Head of caudate nucleus (tissue), 42 donors: Measurements from ENCODE around the gene MTFR2.
"Not testable (repeated sequence)": the region's sequence is repeated elsewhere in the genome, so short reads cannot be mapped to it uniquely, and the experiment has no call there.

ENCODE experiments used
- DNase-seq, 42 donors: peaks; one replicate each; pipeline versions ENCODE4 v3.0.0 to v3.0.0-alpha.2; 2020 to 2021; ENCODE audit warnings: mixed read lengths in 7 of 42
- intact Hi-C: fragments of 100-400 bp; cut with DNase I; formaldehyde crosslinking; loops from one replicate; pipeline ENCODE4 v1.15.0; 2022

Gene MTFR2

DNA sequence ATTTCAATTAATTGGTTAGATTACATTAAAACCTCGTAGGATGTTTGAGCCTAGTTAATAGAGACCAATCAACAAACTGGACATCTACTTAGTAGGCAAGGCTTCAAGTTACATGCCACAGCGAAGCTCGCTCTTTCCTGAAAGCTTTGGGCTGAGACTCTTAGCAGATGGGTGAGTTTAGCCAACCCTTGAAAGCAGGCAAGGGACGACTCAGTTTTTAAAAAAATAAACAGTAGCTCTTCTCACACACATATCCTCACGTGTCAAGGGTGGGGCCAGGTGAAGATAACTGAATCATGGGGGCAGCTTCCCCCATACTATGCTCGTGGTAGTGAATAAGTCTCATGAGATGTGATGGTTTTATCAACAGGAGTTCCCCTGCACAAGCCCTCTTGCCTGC is 775 bp downstream of the MTFR2 start:
- DNase-seq = no peak
- intact Hi-C loops = no loop called here

DNA sequence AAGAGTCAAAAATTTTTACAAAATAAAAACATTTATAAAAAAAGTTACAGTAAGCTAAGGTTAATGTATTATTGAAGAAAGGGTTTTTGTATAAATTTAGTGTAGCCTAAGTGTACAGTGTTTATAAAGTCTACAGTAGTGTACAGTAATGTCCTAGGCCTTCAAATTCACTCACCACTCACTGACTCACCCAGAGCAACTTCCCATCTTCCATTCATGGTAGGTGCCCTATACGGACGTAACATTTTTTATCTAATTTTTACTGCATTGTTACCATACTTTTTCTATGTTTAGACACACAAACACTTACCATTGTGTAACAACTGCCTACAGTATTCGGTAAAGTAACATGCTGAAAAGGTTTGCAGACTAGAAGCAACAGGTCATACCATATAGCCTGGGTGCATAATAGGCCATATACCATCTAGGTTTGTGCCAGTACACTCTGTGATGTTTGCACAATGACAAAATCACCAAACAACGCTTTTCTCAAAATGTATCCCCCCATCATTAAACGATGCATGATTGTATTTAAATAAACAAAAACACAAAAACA is 6.0 kb downstream of the MTFR2 start:
- intact Hi-C loops = no loop called here
- DNase-seq = no peak

DNA sequence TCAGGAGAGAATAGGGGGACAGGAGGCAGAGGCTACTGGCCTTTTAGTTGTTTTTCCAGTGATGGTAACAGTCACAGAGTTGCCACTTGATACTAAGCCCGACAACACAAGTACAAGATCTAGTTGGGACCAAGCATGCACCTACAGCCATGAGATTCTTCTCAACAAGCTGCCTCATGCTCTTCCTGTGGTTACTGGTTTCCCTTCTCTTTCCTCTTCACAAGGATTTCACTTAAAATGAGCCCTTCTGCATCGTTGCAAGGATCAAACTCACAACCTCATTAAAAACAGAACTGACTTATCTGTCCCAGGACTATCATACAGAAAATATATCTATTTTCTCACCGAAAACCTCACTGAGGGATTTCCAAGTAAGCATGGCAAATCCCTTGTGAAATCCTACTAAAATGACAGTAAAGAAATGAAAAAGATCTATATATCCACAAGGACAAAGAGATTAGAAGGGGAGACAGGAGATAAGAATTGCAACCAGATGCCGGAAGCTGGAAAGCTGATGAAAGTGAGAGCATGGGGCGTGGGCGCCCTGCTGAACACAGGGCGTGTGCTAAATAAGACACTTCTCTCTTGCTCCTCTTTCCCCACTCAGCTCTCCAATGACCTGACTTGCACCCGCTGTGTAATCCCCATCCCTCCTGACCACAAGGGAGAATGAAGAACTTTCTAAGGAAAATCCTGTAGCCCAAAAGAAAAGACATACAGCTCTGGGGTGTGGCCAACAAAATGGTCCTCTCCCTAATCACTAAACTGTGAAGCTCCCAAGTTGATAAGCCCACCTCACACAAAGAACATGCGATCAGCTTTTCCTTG is 13.4 kb downstream of the MTFR2 start:
- intact Hi-C loops = no loop called here
- no peak for DNase-seq

DNA sequence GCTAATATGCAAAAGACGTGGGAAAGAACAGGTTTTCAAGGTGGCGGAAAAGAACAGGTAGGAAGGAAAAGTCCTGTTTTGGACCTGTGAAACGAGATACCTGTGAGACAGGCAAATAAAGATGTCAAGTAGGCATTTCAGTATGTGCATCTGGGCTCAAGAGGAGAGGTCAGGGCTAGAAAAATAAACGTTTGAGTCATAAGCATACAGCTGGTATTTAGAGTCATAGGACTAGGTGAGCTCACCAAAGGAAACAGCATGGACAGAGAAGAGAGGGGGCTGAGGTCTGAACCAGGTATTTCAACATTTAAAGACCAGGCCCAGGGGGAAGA is 14.9 kb downstream of the MTFR2 start:
- no peak for DNase-seq
- intact Hi-C loops = no loop called here

DNA sequence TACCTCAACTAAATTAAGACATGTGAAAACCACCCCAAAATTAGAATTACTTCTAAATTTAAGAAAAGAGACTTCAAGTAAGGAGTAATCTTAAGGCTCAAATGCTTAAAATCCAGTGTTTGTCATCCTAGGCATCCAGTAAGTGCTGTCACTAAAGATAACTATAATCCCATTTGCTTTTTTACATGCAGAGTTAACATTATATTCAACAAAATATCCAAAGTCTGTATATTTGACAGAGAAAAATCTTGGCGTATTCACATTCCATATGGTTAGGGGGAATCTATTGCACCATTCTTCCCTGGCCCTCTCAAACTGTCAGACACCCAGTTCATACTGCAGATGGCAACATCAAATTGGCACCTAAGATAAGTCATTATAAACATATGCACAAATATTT is 17.4 kb downstream of the MTFR2 start:
- intact Hi-C loops = no loop called here
- DNase-seq = no peak

DNA sequence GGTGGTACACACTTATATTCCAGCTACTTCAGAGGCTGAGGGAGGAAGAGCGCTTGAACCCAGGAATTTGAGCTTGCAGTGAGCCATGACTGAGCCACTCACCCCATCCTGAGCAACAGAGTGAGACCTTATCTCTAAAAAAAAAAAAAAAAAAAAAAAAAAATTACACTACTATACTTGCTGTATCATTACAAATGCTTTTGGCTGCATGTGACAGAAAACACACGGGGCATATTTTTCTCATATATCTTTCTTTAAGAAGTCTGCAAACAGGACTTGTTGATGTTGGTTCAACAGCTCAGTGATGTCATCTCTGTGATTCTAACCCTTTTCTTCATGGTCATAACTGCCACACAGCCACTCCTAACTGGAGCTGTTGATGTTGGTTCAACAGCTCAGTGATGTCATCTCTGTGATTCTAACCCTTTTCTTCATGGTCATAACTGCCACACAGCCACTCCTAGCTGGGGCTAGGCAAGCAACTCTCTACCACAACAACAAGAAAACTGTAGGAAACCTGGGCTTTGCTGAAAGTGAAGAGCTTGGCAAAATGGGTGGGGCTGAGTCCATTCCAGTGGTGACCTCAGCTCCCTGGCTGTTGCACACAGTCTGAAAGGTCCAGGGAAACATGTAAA is 19.8 kb downstream of the MTFR2 start:
- intact Hi-C loops = no loop called here
- no peak for DNase-seq

DNA sequence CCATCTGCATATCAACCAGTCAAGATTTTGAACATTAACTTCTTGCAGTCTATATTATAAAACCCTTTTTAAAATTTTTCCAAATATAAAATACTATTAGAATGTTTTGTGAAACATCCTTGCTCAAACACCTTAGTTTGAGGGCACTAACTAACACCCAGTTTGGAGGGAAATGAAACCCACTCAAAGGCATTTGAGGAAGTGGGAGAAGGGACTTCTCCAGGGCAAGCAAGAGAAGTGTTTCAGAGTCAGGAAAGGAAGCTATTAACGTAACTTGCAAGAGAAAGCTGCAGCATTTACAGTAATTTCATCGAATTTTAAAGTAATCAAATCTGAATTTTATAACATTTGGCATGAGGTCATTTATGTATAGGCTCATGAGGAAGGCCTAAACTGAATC is 21.3 kb downstream of the MTFR2 start:
- no peak for DNase-seq
- intact Hi-C loops = loop anchor here (10.0 kb wide), 2 partner anchors 694 to 734 kb away; partner anchors contain the start of gene AHI1

DNA sequence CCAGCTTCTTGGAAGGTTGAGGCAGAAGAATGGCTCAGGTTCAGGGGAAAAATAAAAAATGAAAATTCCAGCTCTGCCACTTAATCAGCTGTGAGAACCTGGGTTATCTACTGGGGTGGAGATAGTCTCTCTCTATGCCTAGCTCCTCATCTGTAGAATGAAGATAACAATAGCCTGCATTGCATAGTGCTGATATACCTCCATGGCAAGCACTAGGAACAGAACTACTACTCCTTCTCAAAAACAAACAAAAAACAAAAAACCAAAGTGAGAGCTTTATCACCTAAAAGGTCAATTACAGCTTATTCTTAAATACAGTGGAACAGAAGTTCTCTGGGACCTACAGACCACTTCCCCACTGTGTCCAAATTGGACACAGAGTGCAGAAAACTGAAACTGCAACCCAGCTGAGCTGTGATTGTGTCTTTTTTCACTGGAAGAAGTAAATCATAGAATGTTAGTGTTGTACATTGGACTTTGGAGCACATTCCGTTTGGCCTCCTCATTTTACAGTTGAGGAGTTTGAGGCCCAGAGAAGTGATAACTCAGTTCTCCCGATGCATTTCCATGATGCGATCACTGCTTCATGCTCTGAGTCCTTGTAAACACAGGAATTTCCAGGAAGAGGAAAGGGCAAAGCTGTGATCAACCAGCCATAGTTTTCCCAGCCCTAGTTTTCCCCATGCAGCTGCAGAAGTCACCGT is 23.3 kb downstream of the MTFR2 start:
- no peak for DNase-seq
- intact Hi-C loops = loop anchor here (10.0 kb wide), 2 partner anchors 692 to 732 kb away; partner anchors contain the start of gene AHI1

DNA sequence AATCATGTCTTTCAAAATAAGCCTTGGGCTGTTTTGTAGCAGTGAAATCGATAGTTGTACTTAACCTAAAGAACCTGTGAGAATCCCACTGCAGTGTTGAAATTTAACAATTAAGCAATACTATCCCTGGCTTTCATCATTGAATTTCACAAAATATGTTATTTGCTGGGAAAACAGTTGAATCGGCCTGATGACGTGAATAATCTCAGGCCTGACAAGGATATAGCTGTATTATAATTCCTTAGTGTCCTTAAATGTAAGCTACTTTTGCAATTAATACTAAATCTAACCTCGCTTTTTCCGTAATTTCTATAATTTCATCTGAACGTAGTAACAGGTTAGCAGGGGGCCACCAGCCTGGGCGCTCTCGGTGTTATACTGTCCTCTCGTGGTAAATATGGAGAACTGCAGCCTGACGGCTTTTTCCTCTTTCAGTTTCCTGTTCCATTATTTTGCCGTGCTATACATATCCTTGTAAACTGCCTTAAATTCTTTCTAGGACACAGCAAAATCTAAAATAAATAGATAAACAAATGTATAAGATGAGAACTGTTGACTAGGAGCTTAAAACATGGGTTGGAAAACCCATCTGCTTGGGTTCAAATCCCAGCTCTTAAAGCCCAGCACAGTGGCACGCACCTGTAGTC is 24.0 kb downstream of the MTFR2 start:
- peak; percentile 23 to 86 (median 58) for DNase-seq
- intact Hi-C loops = loop anchor here (10.0 kb wide), 2 partner anchors 691 to 731 kb away; partner anchors contain the start of gene AHI1

DNA sequence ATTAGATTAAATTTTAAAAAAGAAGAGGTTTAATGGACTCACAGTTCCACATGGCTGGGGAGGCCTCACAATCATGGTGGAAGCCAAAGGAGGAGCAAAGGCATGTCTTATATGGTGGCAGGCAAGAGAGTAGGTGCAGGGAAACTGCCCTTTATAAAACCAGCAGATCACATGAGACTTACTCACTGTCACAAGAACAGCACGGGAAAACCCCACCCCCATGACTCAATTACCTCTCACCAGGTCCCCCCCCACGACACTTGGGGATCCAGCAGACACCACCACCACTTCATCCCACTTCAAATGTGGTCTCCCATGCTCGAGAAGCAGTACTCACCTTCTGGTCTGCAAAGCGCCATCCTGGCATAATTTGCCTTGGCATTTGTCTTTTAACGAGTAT is 24.6 kb downstream of the MTFR2 start:
- DNase-seq = no peak
- intact Hi-C loops = loop anchor here (10.0 kb wide), 2 partner anchors 691 to 731 kb away; partner anchors contain the start of gene AHI1

DNA sequence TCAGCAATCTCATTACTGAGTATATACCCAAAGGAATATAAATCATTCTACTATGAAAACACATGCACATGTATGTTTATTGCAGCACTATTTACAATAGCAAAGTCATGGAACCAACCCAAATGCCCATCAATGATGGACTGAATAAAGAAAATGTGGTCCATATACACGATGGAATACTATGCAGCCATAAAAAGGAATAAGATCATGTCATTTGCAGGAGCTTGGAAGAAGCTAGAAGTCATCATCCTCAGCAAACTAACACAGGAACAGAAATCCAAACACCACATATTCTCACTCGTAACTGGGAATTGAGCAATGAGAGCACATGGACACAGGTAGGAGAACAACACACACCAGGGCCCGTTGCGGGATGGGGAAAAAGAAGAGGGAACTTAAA is 25.1 kb downstream of the MTFR2 start:
- not testable (repeated sequence) for DNase-seq
- intact Hi-C loops = loop anchor here (10.0 kb wide), 2 partner anchors 690 to 730 kb away; partner anchors contain the start of gene AHI1

DNA sequence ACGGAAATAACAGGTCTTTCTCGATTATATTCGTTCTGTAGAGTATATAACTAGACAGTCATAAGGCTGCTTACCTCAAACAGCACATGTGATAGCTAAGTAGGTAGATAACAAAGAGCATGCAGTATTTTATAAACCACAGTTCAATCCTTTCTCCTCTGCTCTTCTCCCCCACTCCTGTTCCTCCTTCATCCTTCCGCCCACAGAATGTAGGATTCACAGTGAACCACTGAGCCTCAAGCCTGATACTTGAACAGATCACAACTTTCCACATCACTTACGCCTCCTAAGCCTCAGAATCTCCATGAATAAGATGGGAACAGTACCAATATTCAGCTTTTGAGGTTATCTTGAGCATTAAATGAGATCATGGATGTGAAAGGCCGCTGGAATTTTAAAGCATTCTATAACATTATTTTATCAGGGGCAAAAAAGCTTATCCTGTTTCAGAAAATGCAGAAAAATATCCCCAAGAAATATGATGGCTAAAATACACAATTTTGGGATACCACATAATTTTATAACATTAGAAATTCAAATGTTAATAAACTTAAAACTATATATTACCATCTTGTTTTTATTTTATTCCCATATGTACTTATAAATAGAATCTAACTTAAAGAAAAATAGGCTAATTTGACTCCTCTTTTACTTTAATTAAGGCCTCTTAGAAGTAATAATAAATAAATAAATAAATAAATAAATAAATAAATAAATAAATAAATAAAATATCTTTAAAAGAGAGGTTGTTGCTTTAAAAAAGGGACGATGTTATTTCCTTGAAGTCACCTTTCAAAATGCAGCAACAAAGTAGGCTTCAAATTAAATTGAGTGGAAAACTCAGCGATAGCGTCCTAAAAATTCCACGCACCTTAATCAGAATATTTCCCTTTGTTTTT is 33.4 kb downstream of the MTFR2 start:
- peak in 8 of 42 donors; percentile 10 to 62 (median 28) for DNase-seq
- intact Hi-C loops = no loop called here

DNA sequence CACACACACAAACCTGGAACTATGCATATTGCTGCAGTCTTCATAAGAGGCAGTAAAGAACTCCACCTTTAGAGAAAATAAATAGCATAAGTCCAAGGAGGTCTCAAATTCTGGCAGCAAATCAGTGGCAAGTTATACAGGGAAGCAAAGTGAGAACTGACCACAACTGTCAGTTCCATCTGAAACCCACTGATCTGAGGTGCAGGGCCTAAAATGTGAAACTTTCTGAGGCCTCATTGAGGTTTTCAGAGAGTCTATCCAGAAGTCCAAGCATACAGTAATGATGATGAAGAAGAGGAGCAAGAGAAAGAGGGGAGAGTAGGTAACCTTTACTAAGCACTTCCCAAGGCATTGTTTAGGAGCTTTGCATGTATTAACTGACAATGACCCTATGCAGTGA is 36.3 kb downstream of the MTFR2 start:
- no peak for DNase-seq
- intact Hi-C loops = no loop called here

DNA sequence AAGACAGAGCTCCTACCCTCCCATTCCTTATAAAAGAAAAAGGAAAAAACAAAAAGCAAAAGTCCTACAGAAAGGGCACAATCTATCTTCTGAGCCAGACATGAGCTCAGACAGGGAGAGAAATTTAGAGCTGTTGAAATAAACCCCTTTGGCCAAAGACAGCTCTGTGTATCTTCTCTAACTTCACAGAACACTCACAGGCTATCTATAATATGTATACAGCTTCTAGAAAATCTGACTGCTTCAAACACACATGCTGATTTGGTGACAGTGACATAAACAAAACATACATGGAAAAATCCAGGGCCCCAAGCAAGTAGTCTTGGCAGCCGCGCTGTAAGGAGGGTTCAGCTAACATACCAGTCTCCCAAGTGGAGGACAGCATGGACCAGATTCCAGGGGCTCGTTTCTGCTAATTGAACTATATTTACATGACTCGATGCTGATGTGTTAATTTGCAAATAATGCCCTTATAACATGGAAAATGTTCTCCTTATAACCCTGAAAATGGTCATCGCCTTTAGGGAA is 37.0 kb downstream of the MTFR2 start:
- DNase-seq = no peak
- intact Hi-C loops = no loop called here

DNA sequence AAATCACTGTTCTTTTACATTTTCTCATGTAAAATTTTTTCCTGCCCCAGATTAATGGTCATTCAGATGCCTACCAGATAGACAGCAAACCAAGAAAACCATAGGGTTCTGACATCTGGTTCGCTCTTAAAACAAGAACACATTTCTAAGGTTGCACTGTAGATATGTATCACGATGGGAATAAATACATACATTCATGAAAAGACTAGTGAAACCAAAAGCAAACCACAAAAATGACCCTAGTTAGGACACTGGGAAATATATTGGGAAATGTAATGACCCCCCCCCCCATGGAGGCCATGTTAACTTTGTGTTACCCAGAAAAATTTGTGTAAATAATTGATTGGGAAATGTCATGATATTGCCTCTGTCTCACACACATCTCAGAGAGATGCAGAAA is 37.5 kb downstream of the MTFR2 start:
- no peak for DNase-seq
- intact Hi-C loops = no loop called here

DNA sequence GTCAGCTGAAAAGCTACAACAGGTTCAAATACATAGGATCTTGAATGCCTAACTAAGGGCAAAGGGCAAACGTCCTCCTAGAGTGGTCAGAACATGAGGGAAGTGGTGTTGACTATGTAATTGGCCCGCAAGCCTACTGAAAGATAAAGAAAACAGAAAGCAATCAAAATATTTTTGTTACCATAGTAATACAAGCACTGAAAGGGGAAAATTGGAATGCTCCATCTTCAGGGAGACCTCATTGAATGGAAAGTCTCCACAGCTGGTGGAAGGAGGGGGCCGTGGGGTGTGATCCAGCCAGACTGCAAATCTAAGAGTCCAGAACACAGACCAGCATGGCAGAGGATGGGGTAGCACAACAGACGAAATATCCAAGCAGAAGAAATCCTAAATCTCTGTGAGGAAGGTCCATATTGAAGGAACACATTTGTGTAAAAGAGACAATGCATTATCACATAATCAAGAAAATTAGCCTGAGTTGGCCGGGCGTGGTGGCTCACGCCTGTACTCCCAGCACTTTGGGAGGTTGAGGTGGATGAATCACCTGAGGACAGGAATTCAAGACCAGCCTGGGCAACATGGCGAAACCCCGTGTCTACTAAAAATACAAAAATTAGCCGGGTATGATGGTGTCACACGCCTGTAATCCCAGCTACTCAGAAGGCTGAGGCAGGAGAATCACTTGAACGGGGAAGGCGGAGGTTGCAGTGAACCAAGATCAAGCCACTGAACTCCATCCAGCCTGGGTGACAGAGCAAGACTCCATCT is 39.5 kb downstream of the MTFR2 start:
- no peak for DNase-seq
- intact Hi-C loops = no loop called here

DNA sequence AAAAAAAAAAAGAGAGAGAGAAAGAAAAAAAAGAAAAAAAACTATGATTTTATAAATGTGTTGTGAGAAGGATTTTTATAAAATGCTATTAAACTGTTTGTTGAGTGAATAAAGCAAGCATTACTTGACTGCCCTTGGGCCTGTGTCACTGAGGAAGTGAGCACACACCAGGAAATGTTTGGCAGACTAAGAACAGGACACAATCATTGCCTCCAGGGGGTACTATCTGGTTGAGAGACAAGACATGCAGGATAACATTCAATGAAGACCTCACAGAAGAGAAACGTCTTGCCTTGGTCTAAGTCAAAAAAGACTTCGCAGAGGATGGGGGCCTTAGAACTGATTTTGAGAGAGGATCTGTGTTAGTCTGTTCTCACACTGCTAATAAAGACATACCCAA is 40.6 kb downstream of the MTFR2 start:
- intact Hi-C loops = no loop called here
- DNase-seq = no peak
